Panc1 (cell line): ENCODE measurements around the gene WWOX.

Source experiments
- POLR2AphosphoS5 ChIP-seq: IDR thresholded peaks from 2 replicates; pipeline ENCODE4 v1.6.1; 2012; ENCODE audit warnings: mild to moderate bottlenecking, low read depth, low read length, moderate library complexity
- SIN3A ChIP-seq: IDR thresholded peaks from 2 replicates; pipeline ENCODE4 v1.6.1; 2012; ENCODE audit warnings: low read depth, mild to moderate bottlenecking, low read length, moderate library complexity, borderline replicate concordance; ENCODE audit not compliant: insufficient read depth
- TF ChIP-seq, protein P1 (sequence below): fragments of 450-650 bp; IDR thresholded peaks from 2 replicates; pipeline ENCODE4 v1.5.1; 2017; ENCODE audit warnings: mild to moderate bottlenecking
- TF ChIP-seq, protein P2 (sequence below), 2 experiments: IDR thresholded peaks; 2 replicates each; pipeline ENCODE4 v1.6.1; 2011 to 2012; ENCODE audit warnings: low read depth in 2 of 2, control low read depth in 1 of 2, low read length in 1 of 2, mild to moderate bottlenecking in 1 of 2, moderate library complexity in 1 of 2; ENCODE audit not compliant: insufficient read depth in 1 of 2

DNA sequence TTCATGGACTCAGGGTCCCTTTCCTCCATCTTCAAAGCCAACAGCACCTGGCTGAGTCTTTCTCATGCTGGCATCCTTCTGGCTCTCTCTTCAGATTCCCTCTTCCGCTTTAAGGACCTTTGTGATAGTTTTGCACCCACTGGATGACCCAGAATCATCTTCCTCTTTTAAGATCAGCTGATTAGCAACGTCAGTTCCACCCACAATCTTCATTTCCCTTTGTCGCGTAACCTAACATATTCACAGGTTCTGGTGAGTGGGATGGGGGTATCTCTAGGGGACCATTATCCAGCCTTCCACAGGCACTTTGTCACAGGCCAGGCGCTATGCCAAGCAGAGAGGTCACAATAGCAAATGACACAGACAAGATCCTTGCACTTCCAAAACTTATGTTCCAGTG, 907.3 kb downstream of the WWOX start:
- TF ChIP-seq POLR2AphosphoS5 (no peak), SIN3A (no peak)
- TF ChIP-seq, protein P1, sequence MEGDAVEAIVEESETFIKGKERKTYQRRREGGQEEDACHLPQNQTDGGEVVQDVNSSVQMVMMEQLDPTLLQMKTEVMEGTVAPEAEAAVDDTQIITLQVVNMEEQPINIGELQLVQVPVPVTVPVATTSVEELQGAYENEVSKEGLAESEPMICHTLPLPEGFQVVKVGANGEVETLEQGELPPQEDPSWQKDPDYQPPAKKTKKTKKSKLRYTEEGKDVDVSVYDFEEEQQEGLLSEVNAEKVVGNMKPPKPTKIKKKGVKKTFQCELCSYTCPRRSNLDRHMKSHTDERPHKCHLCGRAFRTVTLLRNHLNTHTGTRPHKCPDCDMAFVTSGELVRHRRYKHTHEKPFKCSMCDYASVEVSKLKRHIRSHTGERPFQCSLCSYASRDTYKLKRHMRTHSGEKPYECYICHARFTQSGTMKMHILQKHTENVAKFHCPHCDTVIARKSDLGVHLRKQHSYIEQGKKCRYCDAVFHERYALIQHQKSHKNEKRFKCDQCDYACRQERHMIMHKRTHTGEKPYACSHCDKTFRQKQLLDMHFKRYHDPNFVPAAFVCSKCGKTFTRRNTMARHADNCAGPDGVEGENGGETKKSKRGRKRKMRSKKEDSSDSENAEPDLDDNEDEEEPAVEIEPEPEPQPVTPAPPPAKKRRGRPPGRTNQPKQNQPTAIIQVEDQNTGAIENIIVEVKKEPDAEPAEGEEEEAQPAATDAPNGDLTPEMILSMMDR: no peak
- TF ChIP-seq, protein P2, sequence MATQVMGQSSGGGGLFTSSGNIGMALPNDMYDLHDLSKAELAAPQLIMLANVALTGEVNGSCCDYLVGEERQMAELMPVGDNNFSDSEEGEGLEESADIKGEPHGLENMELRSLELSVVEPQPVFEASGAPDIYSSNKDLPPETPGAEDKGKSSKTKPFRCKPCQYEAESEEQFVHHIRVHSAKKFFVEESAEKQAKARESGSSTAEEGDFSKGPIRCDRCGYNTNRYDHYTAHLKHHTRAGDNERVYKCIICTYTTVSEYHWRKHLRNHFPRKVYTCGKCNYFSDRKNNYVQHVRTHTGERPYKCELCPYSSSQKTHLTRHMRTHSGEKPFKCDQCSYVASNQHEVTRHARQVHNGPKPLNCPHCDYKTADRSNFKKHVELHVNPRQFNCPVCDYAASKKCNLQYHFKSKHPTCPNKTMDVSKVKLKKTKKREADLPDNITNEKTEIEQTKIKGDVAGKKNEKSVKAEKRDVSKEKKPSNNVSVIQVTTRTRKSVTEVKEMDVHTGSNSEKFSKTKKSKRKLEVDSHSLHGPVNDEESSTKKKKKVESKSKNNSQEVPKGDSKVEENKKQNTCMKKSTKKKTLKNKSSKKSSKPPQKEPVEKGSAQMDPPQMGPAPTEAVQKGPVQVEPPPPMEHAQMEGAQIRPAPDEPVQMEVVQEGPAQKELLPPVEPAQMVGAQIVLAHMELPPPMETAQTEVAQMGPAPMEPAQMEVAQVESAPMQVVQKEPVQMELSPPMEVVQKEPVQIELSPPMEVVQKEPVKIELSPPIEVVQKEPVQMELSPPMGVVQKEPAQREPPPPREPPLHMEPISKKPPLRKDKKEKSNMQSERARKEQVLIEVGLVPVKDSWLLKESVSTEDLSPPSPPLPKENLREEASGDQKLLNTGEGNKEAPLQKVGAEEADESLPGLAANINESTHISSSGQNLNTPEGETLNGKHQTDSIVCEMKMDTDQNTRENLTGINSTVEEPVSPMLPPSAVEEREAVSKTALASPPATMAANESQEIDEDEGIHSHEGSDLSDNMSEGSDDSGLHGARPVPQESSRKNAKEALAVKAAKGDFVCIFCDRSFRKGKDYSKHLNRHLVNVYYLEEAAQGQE (IDR thresholded peaks at IDR 0.05; ENCODE audit: insufficient read depth in 1 of 2, low read depth in 2 of 2, low read length in 1 of 2): no peak
